ENCODE measurements around the gene UBQLN4. TPM values are rescaled to one million over a fixed set of nuclear protein-coding genes. Genes with fewer than 3 reads are reported as not detected.

The UBQLN4 gene
- total RNA-seq, 4 donors from 2014 or later, result 19.5 to 32.1 (median 22.8) TPM

GRCh38 chr1:156001662-156002171 is 51.9 kb downstream of the UBQLN4 start:
- no peak for TF ChIP-seq CTCF (IDR thresholded peaks at IDR 0.05)
- TF ChIP-seq EP300 (IDR thresholded peaks at IDR 0.05), result no peak
- TF ChIP-seq POLR2A (IDR thresholded peaks at IDR 0.05), result no peak
- DNase-seq (ENCODE audit: low spot score in 2 of 2), result no peak
- peak overlapping the region in 1 of 4 donors; percentile 5 for H3K4me3 ChIP-seq

DNA sequence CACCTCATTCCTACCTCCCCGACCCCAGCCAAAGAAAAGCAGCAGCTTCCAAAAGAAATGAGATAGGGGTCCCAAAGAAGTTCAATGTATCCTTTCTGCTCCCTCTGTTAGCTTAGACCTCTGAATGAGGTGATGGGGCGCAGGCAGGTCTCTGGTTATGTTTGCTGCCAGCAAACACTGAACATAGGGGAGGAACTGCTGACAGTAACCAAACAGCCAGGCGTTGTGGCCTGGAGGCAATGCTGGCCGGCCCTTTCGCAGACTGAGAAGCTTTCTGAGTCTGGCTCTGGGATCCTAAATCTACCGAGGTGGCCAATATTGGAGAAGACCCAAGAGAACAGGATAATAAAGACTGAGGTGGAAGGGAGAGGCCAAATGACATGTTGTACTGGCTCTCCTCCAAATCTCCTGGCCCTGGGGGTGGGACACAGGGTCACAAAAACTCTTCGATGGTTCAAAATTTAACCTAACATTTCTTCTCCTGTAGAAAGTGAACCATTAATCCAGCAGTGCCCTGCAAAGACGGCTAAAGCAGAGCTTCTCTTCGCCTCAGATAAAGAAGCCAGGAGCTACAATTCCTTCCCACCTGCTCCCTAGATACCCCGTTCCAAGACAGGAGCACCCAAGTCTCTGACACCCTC is 52.5 kb downstream of the UBQLN4 start:
- 49 to 54% methylated on average over 10 of the region's 10 CpGs for WGBS, 2 donors
- TF ChIP-seq POLR2A (IDR thresholded peaks at IDR 0.05) (no peak), CTCF (IDR thresholded peaks at IDR 0.05) (no peak), EP300 (IDR thresholded peaks at IDR 0.05) (no peak)
- Histone ChIP-seq H3K27me3 (no peaks in the 10 kb centered on the region), H3K9me3 (no peaks in the 10 kb centered on the region), H3K4me1 (peaks cover 0 to 25% (median 5%) of the 10 kb centered on the region in 4 donors), H3K36me3 (no peaks in the 10 kb centered on the region), H3K27ac (peak overlapping the region in 3 of 4 donors; percentile 16 to 40 (median 34)), H3K4me3 (peak overlapping the region in 1 of 4 donors; percentile 5)
- DNase-seq (ENCODE audit: low spot score in 2 of 2), result no peak

More at GRCh38 chr1:156001662-156002171, 51.9 kb downstream of the UBQLN4 start:
- H3K27me3 ChIP-seq, result no peaks in the 10 kb centered on the region
- H3K36me3 ChIP-seq, result no peaks in the 10 kb centered on the region
- H3K27ac ChIP-seq, result peak overlapping the region in 3 of 4 donors; percentile 16 to 40 (median 34)
- no peaks in the 10 kb centered on the region for H3K9me3 ChIP-seq
- WGBS, 2 donors, result 42% methylated on average over 4 of the region's 4 CpGs
- H3K4me1 ChIP-seq, result peaks cover 0 to 25% (median 6%) of the 10 kb centered on the region in 4 donors

GRCh38 chr1:155999964-156000363 is 53.6 kb downstream of the UBQLN4 start:
- 66 to 79% methylated on average over 1 of the region's 1 CpG for WGBS, 2 donors
- DNase-seq (ENCODE audit: low spot score in 2 of 2), result no peak
- no peak for TF ChIP-seq POLR2A (IDR thresholded peaks at IDR 0.05)

GRCh38 chr1:155996166-155996565 is 57.4 kb downstream of the UBQLN4 start:
- no peak overlapping the region for H3K27ac ChIP-seq
- DNase-seq (ENCODE audit: low spot score in 2 of 2), result no peak
- H3K9me3 ChIP-seq, result no peaks in the 10 kb centered on the region
- H3K36me3 ChIP-seq, result no peaks in the 10 kb centered on the region
- TF ChIP-seq EP300 (IDR thresholded peaks at IDR 0.05) (no peak), POLR2A (IDR thresholded peaks at IDR 0.05) (no peak), CTCF (IDR thresholded peaks at IDR 0.05) (no peak)
- WGBS, 2 donors, result 12 to 24% methylated on average over 2 of the region's 2 CpGs
- peaks cover 0 to 18% (median 4%) of the 10 kb centered on the region in 4 donors for H3K4me1 ChIP-seq
- H3K4me3 ChIP-seq, result no peak overlapping the region
- H3K27me3 ChIP-seq, result no peaks in the 10 kb centered on the region

More at GRCh38 chr1:155999964-156000363, 53.6 kb downstream of the UBQLN4 start:
- H3K27ac ChIP-seq, result no peak overlapping the region
- peaks cover 0 to 25% (median 5%) of the 10 kb centered on the region in 4 donors for H3K4me1 ChIP-seq
- no peaks in the 10 kb centered on the region for H3K27me3 ChIP-seq
- H3K9me3 ChIP-seq, result no peaks in the 10 kb centered on the region
- no peaks in the 10 kb centered on the region for H3K36me3 ChIP-seq
- no peak overlapping the region for H3K4me3 ChIP-seq

DNA sequence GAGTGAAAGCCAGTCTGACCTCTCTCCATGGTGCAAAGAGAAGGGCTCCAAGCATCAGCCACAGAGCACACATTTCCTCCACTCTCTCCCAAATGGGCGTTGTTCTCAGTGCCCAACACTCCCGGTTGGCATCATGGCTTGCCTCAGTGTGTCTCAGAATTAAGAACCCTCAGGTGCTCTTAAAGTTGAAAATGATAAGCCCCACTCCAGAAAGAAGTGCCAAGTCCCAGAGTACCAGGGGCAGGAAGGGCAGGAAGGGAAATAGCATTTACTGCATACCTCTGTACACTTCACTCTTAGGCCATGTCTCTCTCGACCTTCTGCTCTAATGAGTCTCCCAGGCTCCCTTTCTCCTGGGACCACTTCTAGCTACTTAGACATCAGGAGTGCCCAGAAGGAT is 60.0 kb downstream of the UBQLN4 start:
- Histone ChIP-seq H3K27me3 (no peaks in the 10 kb centered on the region), H3K4me1 (peaks cover 0 to 37% (median 14%) of the 10 kb centered on the region in 4 donors), H3K27ac (no peak overlapping the region), H3K9me3 (no peaks in the 10 kb centered on the region), H3K4me3 (no peak overlapping the region), H3K36me3 (no peaks in the 10 kb centered on the region)
- no peak for TF ChIP-seq POLR2A (IDR thresholded peaks at IDR 0.05)
- TF ChIP-seq CTCF (IDR thresholded peaks at IDR 0.05), result no peak
- no peak for TF ChIP-seq EP300 (IDR thresholded peaks at IDR 0.05)
- DNase-seq (ENCODE audit: low spot score in 2 of 2), result no peak
- 77 to 79% methylated on average over 3 of the region's 3 CpGs for WGBS, 2 donors

Data from tibial nerve (tissue), 4 donors.